Endothelial cell of umbilical vein (primary cell): ENCODE data around the gene POLR3GL.

Source experiments
- POLR2AphosphoS5 ChIP-seq: IDR thresholded peaks from 2 replicates; pipeline ENCODE4 v1.6.1; 2012; ENCODE audit warnings: low read depth, mild to moderate bottlenecking, control low read depth, low read length, moderate library complexity; ENCODE audit not compliant: insufficient read depth
- TF ChIP-seq, protein P1 (sequence below), 2 donors: IDR thresholded peaks; 1 replicate in 1 of 2; 2 replicates in 1 of 2; pipeline ENCODE4 v1.5.1; 2011; ENCODE audit warnings: low read length in 2 of 2, mild to moderate bottlenecking in 2 of 2, moderate library complexity in 2 of 2, control low read depth in 1 of 2, inconsistent platforms in 1 of 2, low read depth in 1 of 2; ENCODE audit not compliant: insufficient read depth in 1 of 2; ENCODE audit errors: extremely low read depth in 1 of 2
- TF ChIP-seq, protein P2 (sequence below): IDR thresholded peaks from 2 replicates; pipeline ENCODE4 v1.6.1; 2011; ENCODE audit not compliant: insufficient read depth, insufficient read length

DNA sequence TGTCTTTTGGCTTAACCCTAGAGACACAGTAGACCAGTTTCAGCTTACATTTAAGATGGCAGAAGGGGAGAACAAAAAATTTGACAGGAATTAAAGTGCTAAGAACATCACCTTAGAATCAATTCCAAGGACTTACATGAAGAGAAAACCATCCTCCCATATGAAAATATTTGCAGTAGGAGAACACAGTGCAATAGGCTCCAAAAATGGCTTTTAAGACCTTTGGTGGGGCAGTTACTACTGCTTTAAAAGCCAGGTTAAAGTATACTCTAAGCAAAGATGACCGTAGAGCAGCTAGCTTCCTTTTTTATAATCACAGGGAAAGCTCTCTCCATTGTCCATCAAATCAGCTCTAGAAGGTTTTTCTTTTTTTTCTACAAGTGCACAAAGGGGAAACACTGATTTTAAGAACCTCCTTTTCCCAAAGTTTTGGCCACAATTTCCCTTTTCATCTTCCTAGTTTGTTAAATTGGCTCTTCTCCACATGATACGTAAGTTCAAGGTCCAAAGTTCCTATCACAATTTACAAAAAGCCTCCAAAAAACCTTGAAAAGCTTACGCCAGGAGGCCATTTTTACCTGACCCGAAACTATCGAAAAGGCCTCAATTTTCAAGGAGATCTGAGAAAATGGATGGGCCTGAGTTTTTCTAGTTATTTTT, 28.6 kb downstream of the POLR3GL start:
- TF ChIP-seq, protein P1, sequence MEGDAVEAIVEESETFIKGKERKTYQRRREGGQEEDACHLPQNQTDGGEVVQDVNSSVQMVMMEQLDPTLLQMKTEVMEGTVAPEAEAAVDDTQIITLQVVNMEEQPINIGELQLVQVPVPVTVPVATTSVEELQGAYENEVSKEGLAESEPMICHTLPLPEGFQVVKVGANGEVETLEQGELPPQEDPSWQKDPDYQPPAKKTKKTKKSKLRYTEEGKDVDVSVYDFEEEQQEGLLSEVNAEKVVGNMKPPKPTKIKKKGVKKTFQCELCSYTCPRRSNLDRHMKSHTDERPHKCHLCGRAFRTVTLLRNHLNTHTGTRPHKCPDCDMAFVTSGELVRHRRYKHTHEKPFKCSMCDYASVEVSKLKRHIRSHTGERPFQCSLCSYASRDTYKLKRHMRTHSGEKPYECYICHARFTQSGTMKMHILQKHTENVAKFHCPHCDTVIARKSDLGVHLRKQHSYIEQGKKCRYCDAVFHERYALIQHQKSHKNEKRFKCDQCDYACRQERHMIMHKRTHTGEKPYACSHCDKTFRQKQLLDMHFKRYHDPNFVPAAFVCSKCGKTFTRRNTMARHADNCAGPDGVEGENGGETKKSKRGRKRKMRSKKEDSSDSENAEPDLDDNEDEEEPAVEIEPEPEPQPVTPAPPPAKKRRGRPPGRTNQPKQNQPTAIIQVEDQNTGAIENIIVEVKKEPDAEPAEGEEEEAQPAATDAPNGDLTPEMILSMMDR (IDR thresholded peaks at IDR 0.05; ENCODE audit: extremely low read depth in 1 of 2, insufficient read depth in 1 of 2, low read depth in 1 of 2, low read length in 2 of 2), result no peak
- no peak for TF ChIP-seq POLR2AphosphoS5
- TF ChIP-seq, protein P2, sequence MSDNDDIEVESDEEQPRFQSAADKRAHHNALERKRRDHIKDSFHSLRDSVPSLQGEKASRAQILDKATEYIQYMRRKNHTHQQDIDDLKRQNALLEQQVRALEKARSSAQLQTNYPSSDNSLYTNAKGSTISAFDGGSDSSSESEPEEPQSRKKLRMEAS, result no peak
